Measurements from ENCODE around the gene LMOD1.

The LMOD1 gene

DNA sequence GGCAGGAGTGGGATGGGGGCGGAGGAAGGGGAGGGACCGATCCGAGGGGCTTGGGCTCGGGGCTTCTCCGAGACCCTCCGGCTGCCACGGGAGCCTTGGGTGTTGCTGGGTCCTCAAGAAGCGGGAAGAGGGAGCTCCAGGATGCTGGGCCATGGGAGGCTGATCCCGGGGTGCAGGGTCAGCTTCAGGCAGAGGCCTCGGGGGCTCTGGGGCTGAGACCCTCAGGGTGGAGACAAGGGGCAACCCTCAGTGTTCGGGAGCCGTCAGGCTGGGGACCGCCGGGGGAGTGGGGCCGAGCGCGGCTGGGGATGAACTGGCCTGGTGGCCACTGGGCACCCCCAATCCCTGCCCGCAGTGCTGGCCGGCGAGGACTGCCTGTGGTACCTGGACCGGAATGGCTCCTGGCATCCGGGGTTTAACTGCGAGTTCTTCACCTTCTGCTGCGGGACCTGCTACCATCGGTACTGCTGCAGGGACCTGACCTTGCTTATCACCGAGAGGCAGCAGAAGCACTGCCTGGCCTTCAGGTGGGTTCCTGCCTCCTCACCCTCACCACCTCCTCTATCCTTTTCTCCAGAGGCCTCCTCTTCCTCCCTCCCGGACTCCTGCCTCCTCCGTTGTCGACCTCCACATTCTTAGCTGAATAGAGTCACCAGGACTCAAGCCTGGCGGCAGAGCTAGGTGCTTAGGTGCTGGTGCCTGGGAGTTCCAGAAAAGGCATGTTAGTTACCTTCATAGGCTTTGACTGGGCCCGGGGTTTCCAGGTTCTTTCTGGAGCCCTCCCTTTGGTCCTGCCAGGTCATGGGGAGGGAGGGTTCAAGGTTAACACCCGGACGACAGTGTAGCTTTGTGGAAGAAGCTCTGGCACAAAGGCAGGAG is 57.0 kb downstream of the LMOD1 start:
- Histone ChIP-seq H3K4me1 (ENCODE audit: control insufficient read depth, low read depth, low read length) (peaks cover 11% of the 10 kb centered on the region), H3K27me3 (ENCODE audit: control insufficient read depth, insufficient read depth, low read length) (peaks cover 26% of the 10 kb centered on the region), H3K9me3 (ENCODE audit: control insufficient read depth, low read depth, low read length) (no peaks in the 10 kb centered on the region), H3K4me3 (ENCODE audit: low read length) (peak overlapping the region; percentile 73), H3K27ac (ENCODE audit: low read length) (no peak overlapping the region), H3K9ac (ENCODE audit: low read length) (peak overlapping the region; percentile 25), H3K36me3 (ENCODE audit: control insufficient read depth, low read depth, low read length) (no peaks in the 10 kb centered on the region)

DNA sequence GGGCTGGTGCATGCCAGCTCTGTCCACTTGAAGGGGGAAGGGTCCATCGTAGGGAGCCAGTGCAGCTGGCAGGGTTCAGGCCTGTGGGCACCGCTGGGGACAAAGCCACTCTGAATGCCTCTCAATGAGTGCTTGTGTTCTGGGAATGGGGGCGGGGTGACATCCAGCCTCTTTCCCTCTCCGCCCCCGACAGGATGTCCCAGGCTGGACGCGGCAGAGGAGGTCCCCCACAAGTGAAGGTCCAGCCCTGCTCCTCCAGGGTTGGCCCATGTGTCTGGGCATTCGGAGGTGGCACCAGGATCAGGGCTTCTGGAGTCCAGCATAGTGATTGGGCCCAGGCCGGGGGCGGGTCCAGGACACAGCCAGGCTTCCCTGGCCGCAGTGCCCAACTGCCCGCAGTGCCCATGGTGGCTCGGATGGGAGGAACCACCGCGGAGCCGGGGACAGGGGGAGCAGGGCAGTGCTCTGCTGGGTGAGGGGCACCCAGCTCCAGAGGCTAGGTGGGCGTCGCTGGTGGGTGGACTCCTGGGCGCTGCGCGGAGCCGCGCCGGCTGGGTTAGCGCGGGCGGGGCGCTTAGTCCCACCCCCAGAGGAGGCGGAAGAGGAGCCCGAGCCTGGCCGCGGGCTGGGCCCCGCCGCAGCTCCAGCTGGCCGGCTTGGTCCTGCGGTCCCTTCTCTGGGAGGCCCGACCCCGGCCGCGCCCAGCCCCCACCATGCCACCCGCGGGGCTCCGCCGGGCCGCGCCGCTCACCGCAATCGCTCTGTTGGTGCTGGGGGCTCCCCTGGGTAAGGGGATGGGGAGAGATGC is 57.9 kb downstream of the LMOD1 start, which contains the start of gene SHISA4:
TSS of gene SHISA4 (plus strand) at position 617 of the 808 bp plus-strand sequence. CDS start at position 714, 97 bp downstream.
- Histone ChIP-seq H3K36me3 (ENCODE audit: control insufficient read depth, low read depth, low read length) (no peaks in the 10 kb centered on the region), H3K4me3 (ENCODE audit: low read length) (peak within 1 kb of the TSS; percentile 73), H3K27ac (ENCODE audit: low read length) (no peak within 1 kb of the TSS), H3K27me3 (ENCODE audit: control insufficient read depth, insufficient read depth, low read length) (peaks cover 26% of the 10 kb centered on the region), H3K9me3 (ENCODE audit: control insufficient read depth, low read depth, low read length) (no peaks in the 10 kb centered on the region), H3K4me1 (ENCODE audit: control insufficient read depth, low read depth, low read length) (peaks cover 4% of the 10 kb centered on the region), H3K9ac (ENCODE audit: low read length) (peak within 1 kb of the TSS; percentile 25)

DNA sequence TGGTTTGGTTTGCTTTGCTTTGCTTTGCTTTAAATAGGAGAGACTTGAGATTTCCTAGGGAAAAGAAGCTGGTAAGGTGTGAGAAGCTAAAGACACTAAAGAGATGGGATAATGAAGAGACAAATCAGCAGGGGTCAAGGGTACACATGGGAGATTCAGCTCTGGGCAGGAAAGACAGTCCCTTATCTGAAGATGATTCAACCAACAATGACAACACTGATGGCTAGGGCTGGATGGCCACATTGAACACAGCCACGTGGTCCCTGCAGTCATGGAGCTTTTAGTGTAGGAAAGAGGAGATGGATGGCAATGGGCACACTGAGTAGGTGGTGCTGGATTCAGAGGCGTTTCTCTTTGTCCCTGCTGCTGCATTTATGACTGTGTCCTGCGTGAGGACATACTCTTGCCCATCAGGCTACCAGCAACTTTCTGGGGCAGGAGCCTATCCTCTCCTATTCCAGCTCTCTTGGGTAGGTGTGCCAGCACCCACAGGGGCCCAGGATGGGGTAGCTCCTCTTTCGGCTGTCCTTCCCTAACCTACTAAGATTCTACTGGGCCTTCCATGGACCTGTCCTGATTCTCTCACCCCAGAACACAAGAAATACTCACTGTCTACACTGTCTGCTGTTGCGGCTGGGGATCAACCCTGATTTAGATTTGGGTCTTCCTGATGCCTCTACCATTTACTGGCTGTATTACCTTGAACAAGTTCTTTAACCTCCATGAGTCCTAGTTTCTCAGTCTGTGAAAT is 59.1 kb downstream of the LMOD1 start:
- Histone ChIP-seq H3K27me3 (ENCODE audit: control insufficient read depth, insufficient read depth, low read length) (peaks cover 26% of the 10 kb centered on the region), H3K36me3 (ENCODE audit: control insufficient read depth, low read depth, low read length) (no peaks in the 10 kb centered on the region), H3K27ac (ENCODE audit: low read length) (no peak overlapping the region), H3K9ac (ENCODE audit: low read length) (no peak overlapping the region), H3K4me3 (ENCODE audit: low read length) (no peak overlapping the region), H3K9me3 (ENCODE audit: control insufficient read depth, low read depth, low read length) (no peaks in the 10 kb centered on the region), H3K4me1 (ENCODE audit: control insufficient read depth, low read depth, low read length) (peaks cover 4% of the 10 kb centered on the region)

DNA sequence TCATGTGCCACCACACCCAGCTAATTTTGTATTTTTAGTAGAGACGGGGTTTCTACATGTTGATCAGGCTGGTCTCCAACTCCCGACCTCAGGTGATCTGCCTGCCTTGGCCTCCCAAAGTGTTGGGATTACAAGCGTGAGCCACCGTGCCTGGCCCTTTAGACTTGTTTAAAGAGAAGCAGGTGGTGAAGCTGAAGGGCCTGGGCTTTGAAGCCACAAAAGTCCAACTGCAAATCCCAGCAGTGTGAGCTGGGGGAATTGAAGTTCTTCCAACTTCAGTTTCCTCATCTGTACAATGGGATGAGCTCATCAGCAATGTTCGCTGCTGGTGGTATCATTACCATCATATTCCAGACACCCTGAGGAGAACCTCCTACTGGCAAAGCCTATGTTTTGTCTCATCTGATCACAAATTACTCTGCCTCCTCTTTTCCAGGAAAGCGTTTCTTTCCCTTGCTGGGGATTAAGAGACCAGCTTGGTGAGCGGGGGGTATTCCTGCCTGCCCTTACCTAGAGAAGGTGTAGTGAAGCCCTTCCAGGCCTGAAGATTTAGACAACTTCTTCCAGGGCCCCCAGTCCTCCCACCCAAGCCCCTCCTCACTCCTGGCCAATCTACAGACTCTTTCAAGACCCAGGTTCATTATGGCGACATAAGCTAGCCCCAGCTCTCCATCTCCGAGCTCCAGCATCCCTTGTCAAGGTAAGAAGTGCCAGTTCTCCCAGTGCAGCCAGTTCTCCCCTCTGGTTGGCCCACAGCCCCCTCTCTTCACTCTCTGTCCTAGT is 60.1 kb downstream of the LMOD1 start:
- Histone ChIP-seq H3K9me3 (ENCODE audit: control insufficient read depth, low read depth, low read length) (no peaks in the 10 kb centered on the region), H3K27ac (ENCODE audit: low read length) (no peak overlapping the region), H3K9ac (ENCODE audit: low read length) (no peak overlapping the region), H3K36me3 (ENCODE audit: control insufficient read depth, low read depth, low read length) (no peaks in the 10 kb centered on the region), H3K27me3 (ENCODE audit: control insufficient read depth, insufficient read depth, low read length) (peaks cover 26% of the 10 kb centered on the region), H3K4me1 (ENCODE audit: control insufficient read depth, low read depth, low read length) (peaks cover 10% of the 10 kb centered on the region), H3K4me3 (ENCODE audit: low read length) (no peak overlapping the region)

DNA sequence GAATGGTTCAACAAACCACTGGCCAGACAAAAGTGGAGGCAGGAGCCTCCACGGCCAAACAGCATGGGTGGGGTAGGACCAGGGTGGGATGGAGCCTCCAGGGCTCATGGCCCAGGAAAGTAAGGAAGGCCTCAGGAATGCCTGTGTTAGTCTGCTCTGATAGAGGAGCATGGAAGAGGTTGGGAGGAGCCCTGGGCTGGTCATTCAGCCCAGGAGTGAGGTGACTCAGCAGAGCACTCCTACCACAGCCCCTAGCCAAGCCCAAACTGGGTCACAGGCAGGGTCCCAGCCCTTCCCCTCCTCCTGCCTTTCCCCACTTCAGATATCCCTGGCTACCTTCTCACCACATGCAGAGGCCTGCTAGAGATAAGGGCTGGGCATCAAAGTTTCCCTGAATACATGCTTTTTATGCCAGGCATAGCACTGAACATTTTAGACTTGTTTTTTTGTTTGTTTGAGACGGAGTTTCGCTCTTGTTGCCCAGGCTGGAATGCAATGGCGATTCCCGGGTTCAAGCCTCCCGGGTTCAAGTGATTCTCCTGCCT is 60.7 kb downstream of the LMOD1 start:
- no peaks in the 10 kb centered on the region for H3K9me3 ChIP-seq (ENCODE audit: control insufficient read depth, low read depth, low read length)
- H3K4me1 ChIP-seq (ENCODE audit: control insufficient read depth, low read depth, low read length): peaks cover 14% of the 10 kb centered on the region
- no peaks in the 10 kb centered on the region for H3K36me3 ChIP-seq (ENCODE audit: control insufficient read depth, low read depth, low read length)
- H3K27ac ChIP-seq (ENCODE audit: low read length): no peak overlapping the region
- peaks cover 26% of the 10 kb centered on the region for H3K27me3 ChIP-seq (ENCODE audit: control insufficient read depth, insufficient read depth, low read length)
- no peak overlapping the region for H3K4me3 ChIP-seq (ENCODE audit: low read length)
- H3K9ac ChIP-seq (ENCODE audit: low read length): no peak overlapping the region

DNA sequence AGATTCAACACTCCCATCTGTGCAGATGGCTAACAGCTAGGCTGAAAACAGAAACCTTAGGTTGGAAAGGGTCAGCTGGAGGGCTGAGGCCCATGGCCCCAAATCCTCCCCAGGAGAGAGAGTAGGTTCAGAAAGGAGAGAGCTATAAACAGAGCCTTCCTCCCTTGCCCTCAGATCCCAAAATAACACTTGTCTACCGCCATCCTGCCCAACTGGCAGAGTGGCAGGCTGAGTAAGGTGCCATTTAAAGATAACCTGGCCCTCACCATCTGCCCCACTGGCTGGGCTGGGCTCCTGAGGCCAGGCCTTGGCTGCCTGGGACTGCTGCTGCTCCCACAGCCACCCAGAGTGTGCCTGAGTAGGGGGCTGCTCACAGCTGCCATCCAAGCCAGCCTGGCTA is 61.9 kb downstream of the LMOD1 start:
- H3K4me1 ChIP-seq (ENCODE audit: control insufficient read depth, low read depth, low read length): peaks cover 14% of the 10 kb centered on the region
- no peaks in the 10 kb centered on the region for H3K9me3 ChIP-seq (ENCODE audit: control insufficient read depth, low read depth, low read length)
- no peaks in the 10 kb centered on the region for H3K36me3 ChIP-seq (ENCODE audit: control insufficient read depth, low read depth, low read length)
- no peak overlapping the region for H3K9ac ChIP-seq (ENCODE audit: low read length)
- H3K4me3 ChIP-seq (ENCODE audit: low read length): no peak overlapping the region
- no peak overlapping the region for H3K27ac ChIP-seq (ENCODE audit: low read length)
- peaks cover 19% of the 10 kb centered on the region for H3K27me3 ChIP-seq (ENCODE audit: control insufficient read depth, insufficient read depth, low read length)

DNA sequence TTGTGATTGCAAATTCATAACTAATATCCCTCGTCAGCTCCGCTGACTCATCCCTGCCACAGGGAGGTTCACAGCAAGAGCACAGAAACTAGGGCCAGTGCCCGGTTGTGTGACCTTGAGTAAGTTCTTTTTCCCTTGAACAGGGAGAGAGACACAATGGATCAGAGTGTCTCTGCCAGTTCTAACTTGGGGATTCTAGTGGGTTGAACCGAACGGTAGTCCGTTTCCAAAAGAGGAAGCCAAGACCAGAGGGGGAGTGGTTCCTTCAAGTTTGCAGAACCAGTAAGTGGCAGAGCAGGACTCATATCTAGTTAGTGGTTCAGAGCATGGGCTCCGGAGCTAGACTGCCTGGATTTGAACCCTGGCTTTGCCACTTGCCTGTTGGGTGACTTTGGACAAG is 62.6 kb downstream of the LMOD1 start:
- Histone ChIP-seq H3K9me3 (ENCODE audit: control insufficient read depth, low read depth, low read length) (no peaks in the 10 kb centered on the region), H3K9ac (ENCODE audit: low read length) (no peak overlapping the region), H3K36me3 (ENCODE audit: control insufficient read depth, low read depth, low read length) (no peaks in the 10 kb centered on the region), H3K4me1 (ENCODE audit: control insufficient read depth, low read depth, low read length) (peaks cover 14% of the 10 kb centered on the region), H3K4me3 (ENCODE audit: low read length) (no peak overlapping the region), H3K27ac (ENCODE audit: low read length) (no peak overlapping the region), H3K27me3 (ENCODE audit: control insufficient read depth, insufficient read depth, low read length) (peaks cover 15% of the 10 kb centered on the region)

DNA sequence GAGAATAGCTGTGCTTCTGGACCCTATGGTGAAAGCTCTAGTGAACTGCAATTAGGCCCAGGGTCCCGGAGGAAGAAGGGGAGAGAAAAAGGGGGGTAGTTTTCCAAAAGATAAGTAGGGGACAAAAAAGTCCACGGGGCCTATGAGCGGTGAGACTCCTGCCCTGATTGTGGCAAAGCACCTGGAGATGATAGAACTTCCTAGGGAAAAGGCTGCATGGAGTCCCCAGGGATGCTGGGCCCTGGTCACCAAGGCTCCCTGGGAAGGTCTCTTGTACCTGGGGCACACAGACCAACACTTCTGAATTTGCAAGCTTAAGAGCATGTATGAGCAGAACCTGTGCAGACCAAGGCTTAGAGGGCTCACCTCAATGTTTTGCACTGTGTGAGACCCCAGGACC is 63.1 kb downstream of the LMOD1 start:
- H3K36me3 ChIP-seq (ENCODE audit: control insufficient read depth, low read depth, low read length): no peaks in the 10 kb centered on the region
- H3K4me3 ChIP-seq (ENCODE audit: low read length): no peak overlapping the region
- no peak overlapping the region for H3K27ac ChIP-seq (ENCODE audit: low read length)
- no peak overlapping the region for H3K9ac ChIP-seq (ENCODE audit: low read length)
- peaks cover 14% of the 10 kb centered on the region for H3K4me1 ChIP-seq (ENCODE audit: control insufficient read depth, low read depth, low read length)
- peaks cover 11% of the 10 kb centered on the region for H3K27me3 ChIP-seq (ENCODE audit: control insufficient read depth, insufficient read depth, low read length)
- no peaks in the 10 kb centered on the region for H3K9me3 ChIP-seq (ENCODE audit: control insufficient read depth, low read depth, low read length)

DNA sequence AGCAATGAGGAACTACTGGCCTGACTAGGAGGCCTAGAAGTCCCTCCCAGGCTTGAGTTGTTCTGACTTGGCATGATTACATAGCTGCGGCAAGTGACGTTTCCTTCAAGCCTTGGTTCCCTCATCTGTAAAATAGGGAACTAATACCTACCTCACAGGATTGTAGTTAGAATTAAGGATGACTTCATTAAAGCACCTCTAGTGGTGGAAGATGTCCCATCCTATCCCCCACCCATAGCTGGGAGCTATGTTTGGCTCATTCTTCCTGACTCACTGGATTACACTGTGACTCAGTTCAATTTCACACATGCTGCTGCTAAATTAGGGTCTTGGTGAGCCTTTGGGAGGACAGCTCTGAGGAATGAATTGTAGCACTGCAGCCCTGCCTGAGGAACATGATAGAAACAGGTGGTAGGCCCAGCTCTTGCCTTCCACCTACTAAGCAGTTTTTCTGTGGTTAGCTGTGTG is 63.6 kb downstream of the LMOD1 start:
- no peak overlapping the region for H3K9ac ChIP-seq (ENCODE audit: low read length)
- H3K27ac ChIP-seq (ENCODE audit: low read length): no peak overlapping the region
- no peaks in the 10 kb centered on the region for H3K36me3 ChIP-seq (ENCODE audit: control insufficient read depth, low read depth, low read length)
- H3K4me3 ChIP-seq (ENCODE audit: low read length): no peak overlapping the region
- peaks cover 5% of the 10 kb centered on the region for H3K27me3 ChIP-seq (ENCODE audit: control insufficient read depth, insufficient read depth, low read length)
- H3K4me1 ChIP-seq (ENCODE audit: control insufficient read depth, low read depth, low read length): peaks cover 10% of the 10 kb centered on the region
- H3K9me3 ChIP-seq (ENCODE audit: control insufficient read depth, low read depth, low read length): no peaks in the 10 kb centered on the region

DNA sequence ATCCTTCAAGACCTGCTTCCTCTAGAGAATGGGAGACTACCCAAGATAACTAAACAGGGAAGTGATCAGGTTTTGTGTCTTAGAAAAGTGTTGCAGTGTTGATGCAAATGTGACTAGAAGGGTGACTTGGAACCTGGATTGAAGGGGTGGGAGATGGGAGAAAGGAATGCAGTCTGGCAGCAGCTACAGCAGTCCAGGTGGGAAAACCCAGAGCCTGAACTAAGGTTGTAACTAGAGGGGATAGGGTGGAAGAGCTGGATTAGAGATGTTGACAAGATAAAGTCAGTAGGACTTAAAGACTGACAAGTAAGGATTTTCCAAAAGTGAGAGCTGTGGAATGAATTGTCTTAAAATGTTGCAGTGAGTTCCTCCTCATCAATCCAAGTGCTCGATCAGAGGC is 64.7 kb downstream of the LMOD1 start:
- Histone ChIP-seq H3K36me3 (ENCODE audit: control insufficient read depth, low read depth, low read length) (no peaks in the 10 kb centered on the region), H3K27me3 (ENCODE audit: control insufficient read depth, insufficient read depth, low read length) (no peaks in the 10 kb centered on the region), H3K9me3 (ENCODE audit: control insufficient read depth, low read depth, low read length) (no peaks in the 10 kb centered on the region), H3K27ac (ENCODE audit: low read length) (no peak overlapping the region), H3K4me3 (ENCODE audit: low read length) (no peak overlapping the region), H3K4me1 (ENCODE audit: control insufficient read depth, low read depth, low read length) (peaks cover 10% of the 10 kb centered on the region), H3K9ac (ENCODE audit: low read length) (no peak overlapping the region)
